Stimulated activated CD8-positive, alpha-beta memory T cell treated with anti-CD3 and anti-CD28 coated beads, Interleukin-12 subunit alpha, Interleukin-12 subunit beta, amount 100 ng/mL, for 24 hours (primary cell): Measurements from ENCODE around the gene ZNF407.

ENCODE experiments used
- DNase-seq: peaks from one replicate; pipeline ENCODE4 v3.0.0-alpha.2; 2020; ENCODE audit errors: extremely low read depth

Gene ZNF407

DNA sequence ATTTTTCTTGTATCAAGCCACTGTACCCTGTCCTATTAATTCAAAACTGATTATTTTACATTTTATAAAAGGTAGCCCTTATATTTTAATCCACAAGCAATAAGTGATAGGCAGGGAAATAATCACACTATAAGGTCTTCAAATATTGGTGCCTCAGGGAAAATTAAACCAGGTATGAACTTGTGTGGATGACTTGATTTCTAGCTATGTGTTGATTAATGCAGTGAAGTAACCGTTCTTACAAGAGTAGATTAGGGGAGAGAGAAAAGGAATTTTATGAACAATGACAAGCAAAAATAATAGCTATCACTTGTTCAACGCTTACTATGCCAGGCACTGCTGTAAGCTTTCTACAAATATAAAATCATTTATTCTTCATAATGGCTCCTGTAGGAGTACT is 411.6 kb downstream of the ZNF407 start:
- DNase-seq = no peak

DNA sequence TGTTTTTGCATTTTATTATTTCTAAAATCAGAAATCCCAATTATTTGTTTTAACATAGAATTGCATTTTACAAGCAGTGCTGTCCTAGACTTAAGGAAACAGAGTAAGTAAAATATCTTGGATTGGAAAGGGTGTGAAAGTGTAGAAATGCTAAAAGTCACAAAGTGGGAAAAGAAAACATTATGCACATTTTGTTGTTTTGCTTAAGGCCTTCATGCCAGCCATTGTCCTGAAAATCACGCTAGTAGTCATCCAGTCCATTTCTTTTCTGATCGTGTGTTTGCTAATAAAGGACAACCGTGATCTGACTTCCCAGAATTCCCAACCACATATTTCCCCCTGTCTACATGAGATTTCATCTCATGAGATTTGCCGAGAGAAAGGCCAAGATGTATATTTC is 412.2 kb downstream of the ZNF407 start:
- no peak for DNase-seq

DNA sequence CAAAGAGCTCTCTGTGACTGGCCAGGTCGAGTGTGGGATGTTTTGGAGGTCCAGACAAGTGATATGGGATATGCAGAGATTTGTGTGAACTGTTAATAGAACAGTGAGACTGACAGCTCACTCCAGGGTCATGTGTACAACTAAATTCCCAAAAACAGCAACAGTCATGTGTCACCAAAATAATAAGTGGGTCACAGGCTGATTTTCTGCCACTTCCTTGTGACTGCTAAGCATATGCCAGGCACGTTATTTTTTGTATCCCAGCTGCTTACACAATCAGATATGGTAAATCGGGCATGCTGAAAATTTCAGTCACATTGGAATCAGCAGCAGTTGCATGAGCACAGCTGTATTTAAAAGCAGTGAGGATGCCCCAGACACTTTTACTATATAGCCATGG is 412.6 kb downstream of the ZNF407 start:
- no peak for DNase-seq

DNA sequence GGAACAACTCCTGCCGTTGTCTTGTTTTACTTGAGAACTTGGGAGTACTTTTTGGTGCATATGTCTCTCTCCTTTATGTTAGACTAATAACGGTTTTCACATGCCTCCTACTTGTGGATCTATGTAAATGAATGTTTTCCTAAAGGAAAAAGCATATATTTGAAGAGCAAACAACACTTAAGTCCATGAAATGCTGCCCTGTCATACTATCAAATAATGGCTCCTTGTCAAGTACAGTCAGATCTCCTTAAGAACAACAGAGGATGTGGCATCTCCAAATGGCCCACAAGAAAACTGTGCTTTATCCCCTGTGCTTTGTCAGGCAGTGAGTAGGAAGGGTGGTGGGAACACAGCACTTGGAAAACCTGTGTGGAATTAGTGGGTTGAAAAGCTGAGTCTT is 413.0 kb downstream of the ZNF407 start:
- DNase-seq = no peak

DNA sequence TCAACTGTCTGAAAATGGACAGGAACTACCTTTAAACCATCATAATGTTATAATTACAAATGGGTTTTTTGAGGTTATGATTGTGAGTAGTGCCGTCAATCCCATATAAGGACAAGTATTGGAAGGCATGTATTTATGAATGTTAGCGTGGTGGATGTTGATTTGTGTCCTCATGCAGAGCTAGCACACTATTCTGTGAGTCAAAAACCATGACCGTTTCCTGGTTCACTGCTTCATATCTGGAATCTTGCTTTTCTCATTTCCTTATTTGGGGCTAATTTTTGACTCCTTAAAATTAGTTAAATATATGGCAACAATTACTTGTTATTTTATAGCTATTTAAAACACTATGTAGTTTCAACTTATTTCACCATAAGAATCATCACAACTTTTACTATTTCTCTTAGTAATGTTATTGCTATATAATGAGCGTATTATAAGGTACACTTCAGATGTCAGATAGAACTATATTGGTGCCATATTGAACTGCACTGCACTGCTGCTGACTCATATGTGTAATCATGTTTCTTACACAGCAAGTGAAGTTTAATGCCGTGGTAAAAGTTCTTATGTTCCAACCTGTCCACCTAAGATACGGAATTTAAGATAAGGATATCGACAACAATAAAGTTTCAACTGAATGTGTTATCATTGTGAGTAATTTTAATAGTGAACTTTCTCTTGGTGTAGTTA is 418.5 kb downstream of the ZNF407 start:
- no peak for DNase-seq

DNA sequence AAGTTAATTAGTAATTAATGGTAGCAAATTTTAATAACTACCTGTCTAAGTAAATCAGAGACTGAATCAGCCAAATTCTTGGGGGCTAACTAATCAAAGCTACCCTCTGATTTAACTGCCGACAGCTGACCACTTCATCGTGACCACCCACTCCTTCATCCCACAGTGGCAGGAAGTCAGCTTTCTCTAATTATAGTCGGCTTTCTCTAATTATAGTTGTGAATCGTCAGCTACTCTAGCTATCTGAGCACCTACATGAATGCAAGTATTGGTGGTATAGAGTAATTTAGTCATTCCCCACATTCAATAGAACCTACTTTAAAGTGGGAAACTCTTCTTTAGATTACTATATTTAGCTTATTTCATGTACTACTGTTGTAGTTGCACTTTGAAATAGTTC is 425.8 kb downstream of the ZNF407 start:
- no peak for DNase-seq

DNA sequence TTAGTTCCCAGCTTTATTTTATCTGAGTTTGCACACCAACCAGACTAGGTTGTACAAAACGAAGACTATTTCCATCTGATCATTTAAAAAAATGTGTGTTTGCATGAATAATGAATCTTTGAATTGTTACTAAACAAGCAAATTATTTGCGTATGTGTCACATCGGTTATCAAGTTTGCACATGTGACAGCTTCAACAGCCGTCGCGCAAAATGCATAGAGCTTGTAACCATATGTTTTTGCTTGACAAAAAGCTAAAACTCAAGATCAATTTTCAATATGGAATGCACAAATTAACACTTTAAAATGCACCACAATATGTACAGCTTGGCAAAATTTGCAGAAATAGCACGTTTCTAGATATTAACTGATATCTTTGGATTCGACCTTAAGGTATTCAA is 427.2 kb downstream of the ZNF407 start:
- DNase-seq = no peak

DNA sequence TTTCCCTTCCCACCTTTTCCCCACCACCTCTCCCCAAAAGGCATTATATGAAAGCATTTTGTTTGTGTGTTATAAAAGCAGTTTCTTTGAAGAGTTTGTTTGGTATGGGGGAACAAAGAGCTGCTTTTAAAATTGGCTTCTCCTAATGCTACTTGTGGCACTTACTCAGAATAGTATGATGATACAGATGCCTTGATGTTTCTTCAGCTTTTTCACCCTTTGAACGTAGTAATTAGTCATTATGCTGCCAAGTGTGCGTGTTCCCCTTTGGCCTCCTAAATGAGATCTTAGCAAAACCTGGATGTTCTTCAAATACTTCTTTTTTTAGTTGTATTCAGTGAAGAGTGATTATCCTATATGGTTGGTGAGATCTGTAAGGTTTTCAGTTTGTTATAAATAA is 427.9 kb downstream of the ZNF407 start:
- no peak for DNase-seq

DNA sequence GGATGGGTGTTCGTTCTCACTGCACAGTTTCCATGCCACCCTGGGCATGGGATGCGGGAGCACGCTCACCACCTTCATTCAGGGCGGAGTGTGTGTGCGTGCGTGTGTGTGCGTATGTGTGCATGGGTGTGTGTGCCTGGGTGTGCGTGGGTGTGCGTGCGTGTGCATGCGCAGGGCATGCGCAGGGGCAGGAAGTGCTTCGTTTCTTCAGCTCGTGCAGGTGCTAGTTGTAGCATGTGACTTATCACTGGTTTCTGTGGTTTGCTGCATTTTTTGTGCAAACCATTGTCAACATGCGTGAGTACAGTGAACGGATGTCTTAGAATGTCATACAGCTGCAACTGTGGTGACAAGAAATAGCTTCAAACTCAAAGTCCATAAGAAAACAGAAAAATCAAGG is 431.8 kb downstream of the ZNF407 start:
- no peak for DNase-seq

DNA sequence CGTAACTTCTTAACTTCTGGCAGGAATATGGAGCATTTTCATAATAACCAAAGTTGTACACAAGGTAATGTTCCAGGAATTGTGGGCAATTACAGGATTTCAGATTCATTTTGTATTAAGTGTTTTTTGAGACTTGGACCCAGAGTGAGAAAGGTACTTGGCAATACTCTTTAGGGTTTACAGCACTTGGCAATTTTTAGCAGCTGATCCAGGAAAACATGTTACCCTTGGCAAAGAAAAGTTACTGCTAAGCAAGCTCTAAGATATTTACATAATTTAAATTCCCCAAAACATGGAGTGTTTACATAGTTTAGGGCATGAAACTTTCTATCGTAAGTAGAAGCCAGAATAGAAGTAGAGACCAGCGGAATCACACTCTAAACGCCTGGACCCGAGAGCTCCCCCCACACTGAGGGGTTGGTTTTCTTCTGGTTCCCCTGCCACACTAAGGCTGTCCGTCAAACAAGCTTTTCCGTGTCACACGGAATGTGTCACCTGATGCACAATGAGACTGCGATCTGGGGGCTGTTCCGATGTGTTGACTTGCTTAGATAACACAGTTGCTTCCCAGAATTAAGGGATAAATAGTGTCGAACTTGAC is 434.1 kb downstream of the ZNF407 start:
- DNase-seq = no peak

DNA sequence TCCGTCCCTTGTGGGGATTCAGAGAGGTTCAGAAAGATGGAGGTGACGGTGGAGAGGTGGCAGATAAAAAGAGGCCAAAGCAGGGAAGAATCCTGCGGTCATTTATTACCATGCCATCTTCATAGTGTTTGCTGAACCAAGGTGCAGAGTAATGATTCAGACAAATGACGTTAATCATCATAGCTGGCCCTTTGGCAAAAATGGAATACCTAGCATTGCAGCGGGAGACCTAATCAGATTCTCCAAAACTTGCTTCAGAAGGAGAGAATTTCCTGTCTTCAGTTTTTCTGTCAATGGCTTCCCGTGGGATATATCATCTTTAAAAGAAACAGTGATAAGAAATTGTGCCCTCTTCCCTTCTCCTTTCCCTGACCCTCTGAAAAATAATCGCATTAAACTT is 435.8 kb downstream of the ZNF407 start:
- DNase-seq = no peak

DNA sequence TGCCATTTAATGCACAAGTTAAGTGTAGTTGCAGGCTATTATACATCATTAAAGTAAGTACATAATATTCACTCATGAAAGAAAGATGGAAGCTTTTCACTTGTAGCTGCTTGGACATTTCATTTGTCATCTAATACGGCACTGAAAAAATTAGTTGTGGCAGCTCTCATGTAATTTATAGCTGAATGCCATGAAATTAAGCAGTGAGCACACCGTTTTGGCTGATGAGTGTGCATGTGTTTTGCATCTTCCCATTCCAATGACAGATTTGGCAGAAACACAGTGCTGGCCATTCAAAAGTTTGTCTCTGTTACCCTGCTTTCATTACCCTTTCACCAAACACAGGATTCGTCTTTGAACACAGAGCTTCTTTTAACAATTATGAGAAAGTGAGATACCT is 437.3 kb downstream of the ZNF407 start:
- no peak for DNase-seq

DNA sequence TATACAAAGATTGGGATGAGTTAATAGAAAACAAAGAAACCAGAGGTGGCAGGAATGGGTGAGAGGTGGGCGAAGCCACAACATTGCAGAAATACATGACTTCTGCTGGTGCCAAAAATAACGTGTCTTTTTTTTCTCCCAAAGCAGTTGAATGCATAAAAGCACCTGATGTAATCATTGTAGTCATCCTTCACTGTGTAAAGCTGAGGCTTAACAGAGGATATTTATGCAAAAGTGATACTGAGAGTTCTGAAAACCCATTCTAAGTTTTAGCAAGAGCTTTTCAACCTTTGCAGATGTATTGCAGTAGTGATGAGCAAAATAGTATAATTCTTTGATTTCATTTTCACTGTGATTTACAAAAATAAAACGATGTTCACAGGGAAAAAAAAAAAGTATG is 438.3 kb downstream of the ZNF407 start:
- DNase-seq = no peak

DNA sequence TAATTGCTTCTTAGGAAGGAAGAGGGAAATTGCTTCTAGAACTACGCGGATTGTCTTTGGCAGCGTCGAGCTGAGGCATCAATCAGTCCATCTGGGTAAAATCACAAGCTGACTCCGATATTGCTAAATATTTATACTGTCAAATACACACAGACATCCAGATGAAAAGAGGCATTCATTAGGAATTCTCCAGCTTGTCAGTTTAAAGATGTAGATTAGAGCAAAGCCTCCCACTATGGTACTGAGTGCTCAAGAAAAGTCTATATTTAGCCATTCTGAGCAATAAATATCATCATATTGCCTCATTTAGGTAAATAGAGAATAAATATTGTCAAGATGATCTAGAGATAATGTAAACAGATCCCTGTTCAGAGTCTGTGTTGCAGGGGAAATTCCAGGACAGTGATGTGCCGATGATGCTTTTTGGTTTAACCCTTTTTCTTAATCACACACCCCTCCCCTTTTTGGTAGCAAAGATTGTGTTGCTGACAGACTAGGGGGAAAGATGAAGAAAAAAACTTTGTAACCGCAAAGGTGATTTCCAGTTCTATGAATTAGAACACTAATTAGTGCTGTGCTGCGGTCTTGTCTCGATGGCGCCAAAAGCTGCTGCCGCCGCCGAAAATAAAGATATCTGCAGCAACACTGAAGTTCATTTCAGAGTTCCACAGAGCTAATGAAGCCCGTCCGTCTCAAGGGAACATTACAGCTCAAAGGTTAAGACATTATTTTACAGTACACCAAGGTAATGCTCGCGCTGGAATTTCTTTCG is 439.4 kb downstream of the ZNF407 start:
- no peak for DNase-seq

DNA sequence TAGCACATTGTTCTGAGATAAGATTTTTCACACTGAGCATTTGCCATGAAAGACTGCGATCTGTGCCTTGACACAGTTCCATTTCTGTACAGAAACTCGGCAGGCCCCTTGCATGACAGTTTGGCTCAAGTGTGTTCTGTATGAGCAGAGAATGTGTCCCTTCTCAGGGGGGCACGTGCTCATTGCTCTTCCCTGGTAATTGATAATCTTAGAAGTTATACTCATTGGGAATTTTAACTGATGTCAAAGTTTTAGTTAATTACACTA is 440.0 kb downstream of the ZNF407 start:
- DNase-seq = no peak

DNA sequence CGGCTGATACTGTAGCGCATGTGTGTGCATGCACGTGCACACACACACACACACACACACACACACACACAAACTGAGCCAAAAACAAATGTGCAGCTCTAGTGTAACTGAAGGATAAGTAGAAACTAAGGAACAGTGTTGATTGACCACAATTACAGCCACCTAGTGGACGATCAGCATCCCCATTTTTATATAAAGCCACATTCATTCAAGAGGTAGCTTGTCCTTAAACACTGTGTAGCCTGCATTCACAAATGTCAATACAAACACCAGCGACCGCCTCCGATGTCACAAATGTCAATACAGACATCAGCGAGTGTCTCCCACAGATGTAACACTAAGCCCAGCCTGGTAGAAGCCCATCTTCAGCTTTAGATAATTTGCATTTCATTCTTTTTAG is 443.9 kb downstream of the ZNF407 start:
- DNase-seq = no peak

DNA sequence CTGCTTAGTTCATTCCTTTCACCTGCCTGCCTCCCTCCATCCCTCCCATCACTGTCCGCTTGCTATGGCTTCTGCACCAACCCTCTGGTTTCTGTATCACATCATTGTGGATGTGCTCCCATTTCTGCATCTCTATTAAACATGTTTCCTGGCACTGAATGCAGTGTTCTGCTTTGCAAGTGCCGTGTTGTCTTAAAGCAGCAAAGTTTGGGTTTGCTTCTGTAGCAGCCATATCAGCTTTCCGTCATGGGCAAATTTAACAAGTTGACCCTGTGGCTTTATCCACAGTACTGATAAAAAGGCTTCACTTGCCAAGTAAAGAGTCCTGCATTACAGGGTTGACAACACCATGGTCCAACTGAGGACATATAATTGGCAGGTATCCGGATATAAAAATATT is 445.8 kb downstream of the ZNF407 start:
- DNase-seq = no peak

DNA sequence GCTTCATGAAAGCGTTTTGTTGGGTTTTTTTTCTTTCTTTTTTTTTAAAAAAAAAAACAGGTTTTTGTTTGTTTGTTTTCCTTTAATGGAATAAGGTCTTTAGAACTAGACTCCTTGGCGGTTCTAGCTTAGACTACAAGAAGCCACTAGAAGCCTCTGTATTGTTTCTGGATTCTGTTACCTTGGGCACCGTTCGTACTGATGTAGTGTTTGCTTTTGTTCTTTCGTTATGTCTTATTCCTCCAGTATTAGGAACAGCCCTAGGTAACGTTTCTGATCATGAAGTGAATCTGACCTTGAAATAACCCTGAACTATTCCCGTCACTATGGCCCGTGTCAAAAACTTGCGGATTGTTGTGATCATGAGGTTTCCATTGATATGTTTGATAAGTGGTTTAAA is 446.6 kb downstream of the ZNF407 start:
- no peak for DNase-seq

DNA sequence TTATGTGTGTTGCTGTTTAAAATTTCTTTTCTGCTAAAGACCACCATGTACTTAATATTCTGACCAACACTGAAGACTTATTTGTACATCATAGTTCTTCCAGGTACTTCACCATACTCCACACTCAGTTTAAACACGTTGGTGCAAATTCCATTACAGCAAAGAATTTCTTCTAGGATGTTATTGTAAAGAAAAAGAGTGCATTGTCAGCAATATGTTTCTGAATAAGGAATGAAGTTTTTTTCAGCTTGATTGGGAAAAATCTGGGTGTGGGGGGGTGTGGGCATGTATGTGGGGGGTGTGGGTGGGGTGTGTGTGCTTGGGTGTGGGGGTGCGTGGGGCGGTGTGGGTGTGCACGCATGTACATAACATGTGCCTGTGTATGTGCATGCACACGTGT is 447.1 kb downstream of the ZNF407 start:
- no peak for DNase-seq

DNA sequence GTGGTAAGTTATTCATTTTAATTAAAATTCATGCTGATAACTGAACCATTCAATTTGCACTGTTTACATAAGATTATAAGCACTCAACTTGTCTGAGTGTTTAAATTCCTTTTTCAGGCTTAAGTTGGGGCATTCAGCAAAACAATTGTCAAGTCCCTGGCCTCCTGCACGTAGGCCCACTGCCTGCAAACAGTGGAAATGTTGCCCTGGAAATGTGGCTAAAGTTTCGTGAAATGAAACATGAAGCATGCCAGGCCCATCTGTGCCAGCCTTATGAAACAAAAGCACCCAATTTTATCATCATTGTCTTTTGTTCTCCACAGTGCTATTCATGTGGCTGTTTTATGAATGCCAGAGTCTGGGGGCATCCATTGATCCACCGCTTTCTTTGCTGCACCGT is 447.6 kb downstream of the ZNF407 start:
- no peak for DNase-seq

DNA sequence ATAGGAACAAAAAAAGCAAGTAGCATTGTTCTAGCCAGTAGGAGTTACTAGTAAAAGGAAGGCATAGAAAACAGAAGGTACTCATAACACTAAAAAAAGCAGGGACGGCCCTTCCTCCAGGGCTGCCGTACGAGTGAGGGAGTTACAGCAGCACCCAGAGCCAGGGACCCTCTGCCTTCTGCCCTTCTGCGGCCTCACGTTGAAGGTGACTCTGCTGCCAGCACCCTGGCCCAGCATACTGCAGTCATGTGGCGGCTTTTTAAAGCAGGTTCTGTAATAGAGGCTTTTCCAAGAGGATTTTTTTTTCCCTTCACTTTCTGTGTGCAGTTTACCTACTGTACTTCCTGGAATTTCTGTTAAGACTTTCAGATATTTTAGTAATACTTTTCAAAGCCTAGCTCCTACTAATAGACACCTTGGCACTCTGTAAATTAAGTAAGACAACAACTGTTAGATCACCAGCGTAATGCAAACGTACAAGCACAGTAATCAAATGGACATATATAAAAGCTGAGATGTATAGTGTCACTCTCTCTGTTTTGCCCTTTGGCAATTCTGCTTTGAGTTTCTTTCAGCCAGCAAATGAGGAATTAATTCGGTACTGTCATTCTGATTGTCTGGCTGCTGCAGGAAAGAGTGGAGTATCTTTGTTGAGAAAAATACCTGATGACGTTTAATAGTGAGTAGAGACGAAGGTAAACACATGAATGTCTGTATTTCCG is 449.7 kb downstream of the ZNF407 start:
- no peak for DNase-seq

DNA sequence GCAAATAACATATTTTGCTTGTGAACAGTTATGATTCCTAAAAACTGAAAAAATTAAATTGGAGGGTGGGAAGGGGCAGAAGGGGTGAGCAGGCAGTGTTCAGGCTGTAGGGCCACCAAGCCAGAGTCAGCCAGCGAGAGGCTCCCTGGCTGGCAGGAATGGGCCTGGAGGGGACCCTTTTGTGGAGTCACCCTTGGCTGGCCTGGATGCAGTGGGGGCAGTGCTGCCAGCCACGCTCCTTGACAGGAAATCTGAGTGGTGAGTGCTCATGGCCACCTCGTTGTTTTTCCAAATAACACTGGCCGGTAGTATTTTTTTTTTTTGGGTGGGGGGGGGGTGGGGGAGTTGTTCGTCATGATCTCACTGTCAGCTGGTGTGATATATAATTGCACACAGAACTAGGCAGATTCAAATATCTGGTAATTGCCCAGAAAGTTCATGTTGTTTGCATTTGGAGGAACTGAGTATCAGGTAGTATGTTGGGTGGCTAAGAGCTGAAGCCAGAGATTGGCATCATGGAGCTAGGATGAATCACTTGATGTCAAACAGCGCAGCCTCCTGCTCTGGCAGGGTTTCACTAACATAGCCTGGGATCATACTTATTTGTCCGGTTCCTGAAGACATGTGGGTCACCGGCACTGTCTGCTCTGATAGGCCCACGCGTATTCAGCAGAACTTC is 451.2 kb downstream of the ZNF407 start:
- no peak for DNase-seq

DNA sequence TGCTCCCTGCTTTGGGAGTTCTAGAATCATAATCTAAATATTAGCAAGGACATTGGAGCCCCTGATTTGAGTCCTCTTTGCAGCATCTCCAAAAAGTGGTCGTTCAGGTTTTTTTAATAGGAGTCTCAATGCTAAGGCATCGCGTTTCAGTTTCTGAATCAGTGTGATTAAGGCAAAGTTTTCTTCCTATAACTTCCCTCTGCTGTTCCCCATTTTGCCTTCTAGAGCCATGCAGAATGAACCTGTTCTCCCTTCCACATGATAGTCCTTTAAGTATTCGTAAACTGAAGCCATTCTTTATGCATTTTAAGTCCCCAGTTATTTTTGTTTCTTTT is 451.8 kb downstream of the ZNF407 start:
- DNase-seq = no peak
